ENCODE data around the gene SLC66A2. TPM values are rescaled to one million over a fixed set of nuclear protein-coding genes. Genes with fewer than 3 reads are reported as not detected.
A peak's percentile ranks its signal among the peaks of the same experiment; 100 is the strongest.

Gene SLC66A2
- total and polyA plus RNA-seq, 10 donors = 28.7 to 61.9 (median 50.0) TPM

GRCh38 chr18:79853993-79854364 is 97.5 kb downstream of the SLC66A2 start:
- intact Hi-C loops (cut with DNase I; ENCODE audit: low total_unique reads) = no loop called here
- Histone ChIP-seq H3K27me3 (replicated peaks in 1 of 7) (peaks cover 0 to 22% (median 0%) of the 10 kb centered on the region in 7 donors), H3K27ac (no peak overlapping the region), H3K4me1 (peaks cover 0 to 23% (median 13%) of the 10 kb centered on the region in 6 donors), H3K4me3 (no peak overlapping the region), H3K9me3 (no peaks in the 10 kb centered on the region), H3K36me3 (no peaks in the 10 kb centered on the region)
- DNase-seq = no peak
- WGBS, 5 donors = 84 to 94% (median 88%) methylated on average over 14 to 15 of the region's 15 CpGs
- TF ChIP-seq POLR2AphosphoS5 (IDR thresholded peaks at IDR 0.05) (no peak), POLR2A (IDR thresholded peaks at IDR 0.05) (no peak), CTCF (IDR thresholded peaks at IDR 0.05 in 8 of 11, conservative IDR thresholded peaks at IDR 0.05 in 3 of 11) (no peak)

GRCh38 chr18:79853303-79853992 is 98.0 kb downstream of the SLC66A2 start:
- Histone ChIP-seq H3K4me1 (peaks cover 0 to 23% (median 13%) of the 10 kb centered on the region in 6 donors), H3K27me3 (replicated peaks in 1 of 7) (peaks cover 0 to 22% (median 0%) of the 10 kb centered on the region in 7 donors), H3K36me3 (no peaks in the 10 kb centered on the region), H3K9me3 (no peaks in the 10 kb centered on the region), H3K27ac (no peak overlapping the region), H3K4me3 (no peak overlapping the region)
- intact Hi-C loops (cut with DNase I; ENCODE audit: low total_unique reads) = no loop called here
- WGBS, 5 donors = 74 to 77% (median 74%) methylated on average over 18 to 26 of the region's 26 CpGs
- peak; percentile 77 for DNase-seq
- TF ChIP-seq CTCF (IDR thresholded peaks at IDR 0.05 in 8 of 11, conservative IDR thresholded peaks at IDR 0.05 in 3 of 11) (no peak), POLR2A (IDR thresholded peaks at IDR 0.05) (no peak), POLR2AphosphoS5 (IDR thresholded peaks at IDR 0.05) (no peak)

GRCh38 chr18:79852561-79853302 is 98.7 kb downstream of the SLC66A2 start:
- intact Hi-C loops (cut with DNase I; ENCODE audit: low total_unique reads) = no loop called here
- Histone ChIP-seq H3K27me3 (replicated peaks in 1 of 7) (peaks cover 0 to 22% (median 0%) of the 10 kb centered on the region in 7 donors), H3K9me3 (no peaks in the 10 kb centered on the region), H3K4me1 (peaks cover 0 to 23% (median 13%) of the 10 kb centered on the region in 6 donors), H3K4me3 (no peak overlapping the region), H3K36me3 (no peaks in the 10 kb centered on the region), H3K27ac (no peak overlapping the region)
- peak; percentile 64 for DNase-seq
- no peak for TF ChIP-seq POLR2A (IDR thresholded peaks at IDR 0.05)
- no peak for TF ChIP-seq CTCF (IDR thresholded peaks at IDR 0.05 in 8 of 11, conservative IDR thresholded peaks at IDR 0.05 in 3 of 11)
- no peak for TF ChIP-seq POLR2AphosphoS5 (IDR thresholded peaks at IDR 0.05)
- WGBS, 5 donors = 90 to 93% (median 90%) methylated on average over 25 to 33 of the region's 33 CpGs

Other genes with a start within 250 kb of the SLC66A2 start
- gene KCNG2, start 153.7 kb downstream of the SLC66A2 start, total RNA-seq = 1 to 10 TPM in 3 of 7 donors, under 1 TPM in 3, not detected in 1; 0.17 to 3.2 (median 1.1) TPM
- gene KCNG2, start 153.7 kb downstream of the SLC66A2 start, polyA plus RNA-seq = under 1 TPM; 0.15 to 0.38 (median 0.22) TPM
- gene HSBP1L1, start 13.0 kb upstream of the SLC66A2 start, total RNA-seq = 10 to 100 TPM; 10.3 to 36.4 (median 20.1) TPM
- gene HSBP1L1, start 13.0 kb upstream of the SLC66A2 start, polyA plus RNA-seq = 10 to 100 TPM; 10.0 to 21.5 (median 15.8) TPM
- gene TXNL4A, start 36.9 kb upstream of the SLC66A2 start, total RNA-seq = 10 to 100 TPM; 20.7 to 76.5 (median 63.9) TPM
- gene TXNL4A, start 36.9 kb upstream of the SLC66A2 start, polyA plus RNA-seq = 10 to 100 TPM; 75.2 to 98.5 (median 80.9) TPM
- gene RBFA, start 82.8 kb upstream of the SLC66A2 start, total RNA-seq = 10 to 100 TPM; 16.4 to 31.1 (median 20.6) TPM
- 10 to 100 TPM; 16.4 to 20.4 (median 19.0) TPM for gene RBFA, start 82.8 kb upstream of the SLC66A2 start, polyA plus RNA-seq
- 10 to 100 TPM; 14.3 to 20.6 (median 15.7) TPM for gene ADNP2, start 157.6 kb upstream of the SLC66A2 start, total RNA-seq
- gene ADNP2, start 157.6 kb upstream of the SLC66A2 start, polyA plus RNA-seq = 1 to 10 TPM; 3.5 to 4.5 (median 3.7) TPM